Measurements from ENCODE around the gene HEATR5B. TPM values are rescaled to one million over a fixed set of nuclear protein-coding genes. Genes with fewer than 3 reads are reported as not detected.

The HEATR5B gene
- total and polyA plus RNA-seq, 2 donors from 2014 or later, result 4.4 to 20.5 TPM

DNA sequence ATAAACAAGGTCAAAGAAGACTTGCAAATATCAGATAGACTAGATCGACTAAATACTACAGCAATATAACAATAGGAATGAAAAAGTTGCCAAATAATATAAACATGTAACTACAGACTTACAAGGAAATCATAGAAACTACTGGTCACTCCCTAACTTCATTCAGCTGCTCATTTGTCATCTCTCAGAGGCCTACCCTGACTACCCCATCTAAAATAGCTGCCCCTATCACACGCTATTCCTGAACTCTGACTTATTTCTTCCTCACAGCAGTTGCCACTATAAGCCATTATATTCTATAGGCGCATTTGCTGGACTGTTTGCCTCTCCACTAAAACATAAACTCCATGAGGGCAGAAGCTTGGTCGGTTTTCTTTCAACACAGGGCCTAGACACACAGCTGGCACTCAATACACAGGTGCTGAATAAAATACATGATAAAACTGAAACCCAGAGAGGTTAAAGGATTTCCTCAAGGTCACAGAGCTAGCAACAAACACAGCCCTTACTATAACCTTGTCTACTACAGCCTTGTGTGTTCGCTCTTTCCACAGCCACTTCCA, 119.6 kb downstream of the HEATR5B start:
- no peaks in the 10 kb centered on the region for H3K36me3 ChIP-seq (ENCODE audit: control insufficient read depth in 2 of 3, insufficient read depth in 3 of 3, low read length in 3 of 3)
- TF ChIP-seq, protein P1, sequence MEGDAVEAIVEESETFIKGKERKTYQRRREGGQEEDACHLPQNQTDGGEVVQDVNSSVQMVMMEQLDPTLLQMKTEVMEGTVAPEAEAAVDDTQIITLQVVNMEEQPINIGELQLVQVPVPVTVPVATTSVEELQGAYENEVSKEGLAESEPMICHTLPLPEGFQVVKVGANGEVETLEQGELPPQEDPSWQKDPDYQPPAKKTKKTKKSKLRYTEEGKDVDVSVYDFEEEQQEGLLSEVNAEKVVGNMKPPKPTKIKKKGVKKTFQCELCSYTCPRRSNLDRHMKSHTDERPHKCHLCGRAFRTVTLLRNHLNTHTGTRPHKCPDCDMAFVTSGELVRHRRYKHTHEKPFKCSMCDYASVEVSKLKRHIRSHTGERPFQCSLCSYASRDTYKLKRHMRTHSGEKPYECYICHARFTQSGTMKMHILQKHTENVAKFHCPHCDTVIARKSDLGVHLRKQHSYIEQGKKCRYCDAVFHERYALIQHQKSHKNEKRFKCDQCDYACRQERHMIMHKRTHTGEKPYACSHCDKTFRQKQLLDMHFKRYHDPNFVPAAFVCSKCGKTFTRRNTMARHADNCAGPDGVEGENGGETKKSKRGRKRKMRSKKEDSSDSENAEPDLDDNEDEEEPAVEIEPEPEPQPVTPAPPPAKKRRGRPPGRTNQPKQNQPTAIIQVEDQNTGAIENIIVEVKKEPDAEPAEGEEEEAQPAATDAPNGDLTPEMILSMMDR (IDR thresholded peaks at IDR 0.05; ENCODE audit: borderline replicate concordance, extremely low read depth, insufficient read depth), result no peak
- no peaks in the 10 kb centered on the region for H3K9me3 ChIP-seq (ENCODE audit: control insufficient read depth in 2 of 3, insufficient read depth in 1 of 3, low read length in 3 of 3)
- peaks cover 0 to 3% (median 0%) of the 10 kb centered on the region in 3 donors for H3K4me1 ChIP-seq (ENCODE audit: control insufficient read depth in 2 of 3, insufficient read depth in 2 of 3, low read depth in 1 of 3, low read length in 3 of 3)
- peak overlapping the region in 2 of 3 donors; percentile 88 to 90 for H3K4me3 ChIP-seq (ENCODE audit: low read length in 3 of 3)
- H3K27me3 ChIP-seq (ENCODE audit: control insufficient read depth, insufficient read depth, low read length), result no peaks in the 10 kb centered on the region
- FAIRE-seq (no peak), DNase-seq (no peak)
- no peak overlapping the region for H3K27ac ChIP-seq (ENCODE audit: low read depth in 2 of 2, low read length in 2 of 2)
- intact Hi-C loops (cut with DNase I), result no loop called here
- H3K9ac ChIP-seq (ENCODE audit: low read length in 3 of 3), result peak overlapping the region in 1 of 3 donors; percentile 32

DNA sequence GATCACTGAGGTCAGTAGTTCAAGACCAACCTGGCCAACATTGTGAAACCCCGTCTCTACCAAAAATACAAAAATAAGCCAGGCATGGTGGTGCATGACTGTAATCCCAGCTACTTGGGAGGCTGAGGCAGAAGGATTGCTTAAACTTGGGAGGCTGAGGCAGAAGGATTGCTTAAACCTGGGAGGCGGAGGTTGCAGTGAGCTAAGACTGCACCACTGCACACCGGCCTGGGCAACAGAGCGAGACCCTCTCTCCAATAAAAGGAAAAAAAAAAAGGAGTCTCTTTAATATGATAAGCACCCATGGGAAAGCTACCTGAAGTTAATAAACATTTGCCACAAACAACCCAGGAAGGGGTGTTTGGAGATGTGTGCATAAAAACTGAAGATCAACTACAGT, 120.4 kb downstream of the HEATR5B start:
- TF ChIP-seq, protein P1 (IDR thresholded peaks at IDR 0.05; ENCODE audit: borderline replicate concordance, extremely low read depth, insufficient read depth), result no peak
- Histone ChIP-seq H3K9me3 (ENCODE audit: control insufficient read depth in 2 of 3, insufficient read depth in 1 of 3, low read length in 3 of 3) (no peaks in the 10 kb centered on the region), H3K27me3 (ENCODE audit: control insufficient read depth, insufficient read depth, low read length) (no peaks in the 10 kb centered on the region), H3K27ac (ENCODE audit: low read depth in 2 of 2, low read length in 2 of 2) (no peak overlapping the region), H3K4me3 (ENCODE audit: low read length in 3 of 3) (no peak overlapping the region), H3K4me1 (ENCODE audit: control insufficient read depth in 2 of 3, insufficient read depth in 2 of 3, low read depth in 1 of 3, low read length in 3 of 3) (peaks cover 0 to 3% (median 0%) of the 10 kb centered on the region in 3 donors), H3K36me3 (ENCODE audit: control insufficient read depth in 2 of 3, insufficient read depth in 3 of 3, low read length in 3 of 3) (no peaks in the 10 kb centered on the region), H3K9ac (ENCODE audit: low read length in 3 of 3) (no peak overlapping the region)
- intact Hi-C loops (cut with DNase I), result no loop called here
- DNase-seq (no peak), FAIRE-seq (no peak)

DNA sequence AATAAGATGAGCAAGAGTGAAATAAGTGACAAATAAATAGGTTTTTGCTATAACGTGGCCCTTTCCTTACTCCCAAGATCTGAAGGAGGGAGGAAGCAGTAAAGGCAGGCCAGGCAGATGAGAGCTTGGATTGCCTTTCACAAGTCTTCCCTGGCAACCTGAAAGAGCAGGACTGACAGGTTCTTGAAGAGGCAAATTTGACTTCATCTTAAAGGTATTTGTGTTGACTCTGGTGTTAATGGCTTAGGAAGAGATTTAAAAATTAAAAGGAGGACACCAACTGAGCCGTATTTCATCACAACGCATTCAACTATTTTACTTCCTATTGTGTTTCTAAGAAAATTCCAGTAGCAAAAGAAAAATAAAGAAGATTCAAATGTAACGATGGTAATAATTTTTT, 121.1 kb downstream of the HEATR5B start:
- H3K4me3 ChIP-seq (ENCODE audit: low read length in 3 of 3), result no peak overlapping the region
- intact Hi-C loops (cut with DNase I), result no loop called here
- peaks cover 0 to 3% (median 0%) of the 10 kb centered on the region in 3 donors for H3K4me1 ChIP-seq (ENCODE audit: control insufficient read depth in 2 of 3, insufficient read depth in 2 of 3, low read depth in 1 of 3, low read length in 3 of 3)
- TF ChIP-seq, protein P1 (IDR thresholded peaks at IDR 0.05; ENCODE audit: borderline replicate concordance, extremely low read depth, insufficient read depth), result no peak
- no peak overlapping the region for H3K27ac ChIP-seq (ENCODE audit: low read depth in 2 of 2, low read length in 2 of 2)
- no peaks in the 10 kb centered on the region for H3K9me3 ChIP-seq (ENCODE audit: control insufficient read depth in 2 of 3, insufficient read depth in 1 of 3, low read length in 3 of 3)
- FAIRE-seq (no peak), DNase-seq (no peak)
- H3K9ac ChIP-seq (ENCODE audit: low read length in 3 of 3), result no peak overlapping the region
- H3K27me3 ChIP-seq (ENCODE audit: control insufficient read depth, insufficient read depth, low read length), result no peaks in the 10 kb centered on the region
- H3K36me3 ChIP-seq (ENCODE audit: control insufficient read depth in 2 of 3, insufficient read depth in 3 of 3, low read length in 3 of 3), result no peaks in the 10 kb centered on the region

DNA sequence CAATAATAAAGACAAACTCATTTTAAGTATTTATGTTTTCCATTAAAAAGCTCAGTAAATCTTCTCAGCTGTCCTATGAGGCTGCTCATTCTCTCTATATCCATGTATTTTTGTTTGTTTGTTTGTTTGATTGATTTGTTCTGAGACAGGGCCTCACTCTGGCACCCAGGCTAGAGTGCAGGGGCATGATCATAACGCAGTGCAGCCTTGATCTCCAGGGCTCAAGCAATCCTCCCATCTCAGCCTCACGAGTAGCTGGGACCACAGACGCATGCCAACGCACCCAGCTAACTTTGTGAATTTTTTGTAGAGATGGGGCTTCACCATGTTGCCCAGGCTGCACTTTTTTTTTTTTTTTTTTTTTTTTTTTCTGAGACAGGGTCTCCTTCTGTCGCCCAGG, 123.4 kb downstream of the HEATR5B start:
- TF ChIP-seq, protein P1 (IDR thresholded peaks at IDR 0.05; ENCODE audit: borderline replicate concordance, extremely low read depth, insufficient read depth), result no peak
- Histone ChIP-seq H3K4me3 (ENCODE audit: low read length in 3 of 3) (no peak overlapping the region), H3K9me3 (ENCODE audit: control insufficient read depth in 2 of 3, insufficient read depth in 1 of 3, low read length in 3 of 3) (no peaks in the 10 kb centered on the region), H3K27me3 (ENCODE audit: control insufficient read depth, insufficient read depth, low read length) (no peaks in the 10 kb centered on the region), H3K9ac (ENCODE audit: low read length in 3 of 3) (no peak overlapping the region), H3K27ac (ENCODE audit: low read depth in 2 of 2, low read length in 2 of 2) (no peak overlapping the region), H3K4me1 (ENCODE audit: control insufficient read depth in 2 of 3, insufficient read depth in 2 of 3, low read depth in 1 of 3, low read length in 3 of 3) (peaks cover 0 to 3% (median 0%) of the 10 kb centered on the region in 3 donors), H3K36me3 (ENCODE audit: control insufficient read depth in 2 of 3, insufficient read depth in 3 of 3, low read length in 3 of 3) (no peaks in the 10 kb centered on the region)
- FAIRE-seq (no peak), DNase-seq (no peak)
- intact Hi-C loops (cut with DNase I), result no loop called here

All from kidney (tissue), 14 donors.